GM12873 (cell line): Measurements from ENCODE around the gene CYBA.

Experiments
- TF ChIP-seq, protein P1 (sequence below): IDR thresholded peaks from 2 replicates; pipeline ENCODE4 v1.5.1; 2012; ENCODE audit warnings: low read depth, mild to moderate bottlenecking, moderate library complexity, low read length, control low read depth; ENCODE audit not compliant: insufficient read depth; ENCODE audit errors: missing control alignments

Gene CYBA

DNA sequence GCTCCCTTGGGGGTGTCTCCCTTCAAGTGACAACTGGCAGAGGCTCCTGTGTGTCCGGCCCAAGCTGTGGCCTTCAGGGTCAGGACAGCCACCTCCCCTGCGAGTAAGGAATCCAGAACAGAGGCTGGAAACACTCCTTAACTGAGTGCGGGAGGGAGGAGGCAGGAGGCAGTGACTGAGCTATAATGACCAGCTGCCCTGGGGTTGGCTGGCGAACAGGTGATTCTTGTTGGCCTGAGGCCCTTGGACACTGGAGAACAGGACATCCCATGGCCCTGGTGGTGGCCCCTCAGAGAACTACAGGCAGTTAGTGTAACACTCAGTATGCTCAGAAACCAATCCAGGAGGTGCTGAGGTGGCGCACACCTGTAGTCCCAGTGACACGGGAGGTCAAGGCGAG, 44.9 kb upstream of the CYBA start:
- TF ChIP-seq, protein P1, sequence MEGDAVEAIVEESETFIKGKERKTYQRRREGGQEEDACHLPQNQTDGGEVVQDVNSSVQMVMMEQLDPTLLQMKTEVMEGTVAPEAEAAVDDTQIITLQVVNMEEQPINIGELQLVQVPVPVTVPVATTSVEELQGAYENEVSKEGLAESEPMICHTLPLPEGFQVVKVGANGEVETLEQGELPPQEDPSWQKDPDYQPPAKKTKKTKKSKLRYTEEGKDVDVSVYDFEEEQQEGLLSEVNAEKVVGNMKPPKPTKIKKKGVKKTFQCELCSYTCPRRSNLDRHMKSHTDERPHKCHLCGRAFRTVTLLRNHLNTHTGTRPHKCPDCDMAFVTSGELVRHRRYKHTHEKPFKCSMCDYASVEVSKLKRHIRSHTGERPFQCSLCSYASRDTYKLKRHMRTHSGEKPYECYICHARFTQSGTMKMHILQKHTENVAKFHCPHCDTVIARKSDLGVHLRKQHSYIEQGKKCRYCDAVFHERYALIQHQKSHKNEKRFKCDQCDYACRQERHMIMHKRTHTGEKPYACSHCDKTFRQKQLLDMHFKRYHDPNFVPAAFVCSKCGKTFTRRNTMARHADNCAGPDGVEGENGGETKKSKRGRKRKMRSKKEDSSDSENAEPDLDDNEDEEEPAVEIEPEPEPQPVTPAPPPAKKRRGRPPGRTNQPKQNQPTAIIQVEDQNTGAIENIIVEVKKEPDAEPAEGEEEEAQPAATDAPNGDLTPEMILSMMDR, result no peak

DNA sequence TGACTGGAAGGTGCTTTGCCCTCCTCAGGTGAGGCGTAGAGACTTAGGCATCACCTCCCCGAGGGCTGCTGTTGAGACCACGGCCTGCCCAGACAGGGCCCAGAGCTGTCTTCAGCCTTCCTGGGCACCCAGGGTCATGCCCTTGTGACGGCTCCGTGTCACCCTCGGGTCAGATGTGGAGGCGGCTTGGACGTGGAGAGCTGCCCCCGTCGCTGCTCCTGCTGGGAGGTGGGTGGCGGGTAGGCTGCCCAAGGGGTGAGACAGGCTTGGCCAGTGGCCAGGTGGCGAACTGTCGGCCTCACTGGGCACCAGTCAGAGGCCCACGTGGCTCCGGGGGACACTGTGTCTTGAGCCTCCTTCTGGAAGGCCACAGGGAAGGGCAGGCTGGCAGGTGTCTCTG, 44.4 kb upstream of the CYBA start:
- TF ChIP-seq, protein P1, result no peak

DNA sequence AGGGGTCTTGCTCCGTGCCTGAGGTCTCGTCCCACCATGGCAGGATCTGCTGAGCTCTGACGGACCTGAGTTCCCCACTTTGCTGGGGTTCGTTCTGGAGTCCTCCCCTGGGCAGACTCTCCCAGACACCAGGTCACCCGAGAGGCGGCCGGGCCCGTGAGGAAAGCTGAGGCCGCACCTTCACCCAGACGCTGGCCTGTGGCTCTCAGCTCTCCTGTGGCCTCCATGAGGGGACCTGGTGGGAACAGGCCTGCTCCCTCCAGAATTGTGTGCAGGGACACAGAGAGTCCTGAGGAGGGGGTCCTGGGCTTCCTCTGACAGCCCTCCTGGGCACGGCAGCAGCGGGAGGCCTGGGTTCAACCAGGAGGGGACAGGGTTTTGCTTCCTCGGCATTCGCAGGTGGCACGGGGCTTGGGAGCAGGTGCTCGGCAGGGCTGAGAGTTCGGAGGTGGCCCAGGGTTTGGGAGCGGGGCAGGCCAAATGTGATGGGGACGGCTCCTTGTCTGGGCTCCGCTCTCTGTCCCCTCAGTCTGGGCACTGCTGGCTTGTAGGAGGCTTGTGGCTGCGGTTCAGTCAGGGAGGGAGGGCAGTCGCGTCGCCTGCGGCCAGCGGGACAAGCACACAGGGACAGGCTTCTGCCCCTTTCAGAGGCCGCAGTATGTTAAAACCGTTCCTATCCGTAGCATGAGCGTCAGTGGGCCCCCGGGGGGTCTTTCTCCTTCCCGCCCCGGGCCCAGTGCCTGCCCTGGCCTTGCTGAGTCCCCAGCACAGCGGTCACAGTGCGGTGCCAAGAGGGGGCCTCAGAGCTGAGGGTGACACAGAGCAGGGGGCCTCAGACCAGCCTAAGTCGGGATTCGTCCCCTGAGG, 43.6 kb upstream of the CYBA start:
- TF ChIP-seq, protein P1, result no peak

DNA sequence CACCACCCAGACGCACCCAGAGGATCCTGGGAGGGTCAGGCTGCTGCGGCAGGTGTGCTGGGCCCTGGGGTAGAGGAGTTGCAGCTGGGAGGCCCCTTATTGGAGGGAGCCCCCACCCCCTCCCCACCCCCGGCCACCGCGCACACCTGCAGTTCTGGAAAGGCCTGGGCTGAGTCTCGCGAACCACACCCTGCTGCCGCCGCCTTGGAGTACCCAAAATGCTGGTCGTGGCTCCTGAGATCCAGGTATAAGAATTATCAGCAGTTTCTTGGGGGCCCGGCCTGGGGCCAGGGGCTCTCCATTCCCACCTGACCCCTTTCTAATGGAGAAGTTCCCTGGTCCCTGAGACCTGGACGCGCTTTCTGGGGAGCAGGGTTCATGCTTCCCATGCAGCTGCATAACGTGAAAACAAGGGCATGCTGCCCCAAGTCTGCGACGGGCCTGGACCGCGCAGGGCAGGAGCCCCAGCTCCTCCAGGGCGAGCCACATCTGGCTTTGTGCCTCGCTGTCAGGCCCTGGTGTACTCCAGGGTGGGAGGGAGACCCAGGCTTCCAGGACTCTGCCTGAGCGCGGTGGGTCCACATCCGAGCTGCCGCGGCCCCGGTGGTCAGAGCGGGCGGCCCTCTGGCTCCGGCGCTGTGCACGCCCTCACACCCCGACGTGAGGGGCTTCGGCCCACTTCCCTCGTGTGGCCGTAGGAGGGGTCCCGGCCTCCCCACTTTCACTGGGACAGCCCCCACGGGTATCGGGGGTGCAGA, 42.7 kb upstream of the CYBA start:
- TF ChIP-seq, protein P1, result no peak

DNA sequence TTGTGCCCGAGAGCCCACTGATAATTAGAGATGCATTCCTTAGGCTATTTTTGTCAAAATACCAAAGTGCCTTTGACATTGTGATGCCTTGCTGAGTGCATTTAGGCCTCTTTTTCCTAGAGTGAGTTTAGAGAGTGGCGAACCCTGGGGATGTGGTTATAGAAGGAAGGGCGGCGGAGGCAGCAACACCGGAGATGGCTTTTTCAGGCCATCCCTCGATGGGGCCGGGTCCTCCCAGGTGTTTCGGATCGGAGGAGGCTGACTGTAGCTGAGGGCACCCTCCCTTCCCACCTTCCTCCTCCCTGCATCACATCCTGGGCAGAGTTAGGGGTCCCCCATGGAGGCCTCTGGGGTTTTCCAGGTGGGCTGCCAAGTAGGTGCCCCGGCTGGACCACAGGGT, 42.0 kb upstream of the CYBA start:
- TF ChIP-seq, protein P1, result no peak

DNA sequence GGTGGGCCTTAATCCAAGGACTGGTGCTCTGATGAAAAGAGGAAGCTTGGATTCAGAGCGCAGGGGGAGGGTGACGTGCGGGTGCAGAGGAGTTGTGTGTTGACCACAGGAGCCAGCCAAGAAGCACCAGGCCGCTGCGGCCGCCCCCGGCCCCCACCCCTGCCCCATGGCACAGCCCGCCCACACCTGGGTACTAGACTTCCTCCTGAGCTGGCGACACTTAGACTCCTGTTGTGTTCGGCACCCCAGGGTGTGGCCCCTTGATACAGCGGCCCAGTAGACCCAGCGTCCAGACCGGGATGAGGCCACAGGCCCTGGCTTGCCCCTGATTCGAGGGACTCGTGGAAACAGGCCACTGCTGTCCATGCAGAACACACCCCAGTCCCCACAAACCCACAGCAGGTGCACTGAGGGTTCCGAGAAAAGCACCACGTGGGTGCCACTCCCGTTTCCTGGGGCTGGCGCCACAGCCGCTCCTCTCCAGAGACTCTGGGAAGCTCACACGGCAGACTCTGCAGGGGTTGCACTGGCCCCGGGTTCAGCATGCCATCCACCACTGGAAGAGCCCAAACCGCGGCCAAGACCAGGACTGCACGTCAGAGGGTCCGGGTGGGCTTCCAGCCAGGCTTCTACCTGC, 41.2 kb upstream of the CYBA start:
- TF ChIP-seq, protein P1, result no peak
